EL (cell line): Measurements from ENCODE around the gene SLC24A4.

ENCODE experiments used
- DNase-seq: peaks from one replicate; pipeline ENCODE4 v3.0.0-alpha.2; 2016

SLC24A4 gene

GRCh38 chr14:92506231-92506630, 183.3 kb downstream of the SLC24A4 start:
- no peak for DNase-seq

DNA sequence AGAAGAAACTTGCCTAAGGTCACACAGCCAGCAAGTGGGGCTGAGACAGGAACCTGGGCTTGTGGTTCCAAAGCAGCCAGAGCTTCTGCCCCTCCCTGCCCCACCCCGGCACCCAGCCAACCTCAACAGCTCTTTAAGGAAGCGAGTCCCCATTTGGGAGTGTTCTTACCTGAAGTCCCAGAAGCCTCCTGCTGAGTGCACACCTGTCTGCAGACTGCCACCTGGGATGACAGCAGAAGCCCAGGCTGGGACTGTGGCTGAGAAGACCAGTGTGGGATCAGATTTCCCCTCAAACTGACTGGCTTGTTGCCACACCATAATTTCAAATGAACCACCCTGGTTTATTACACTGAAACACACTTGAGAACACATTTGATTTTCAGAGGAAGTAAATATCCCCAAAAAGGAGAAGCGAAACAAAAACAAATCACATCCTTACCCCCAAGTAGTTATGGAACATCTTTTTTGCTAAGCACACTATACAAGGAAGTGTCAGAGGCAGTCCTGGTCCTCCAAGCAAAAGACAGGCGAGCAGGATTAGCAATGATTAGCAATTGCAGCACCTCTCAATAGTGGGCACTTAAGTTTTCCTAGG, 184.3 kb downstream of the SLC24A4 start:
- DNase-seq: no peak

GRCh38 chr14:92510972-92511371, 188.0 kb downstream of the SLC24A4 start:
- DNase-seq: no peak

- peak; percentile 95 for DNase-seq
Measured at GRCh38 chr14:92511453-92512238, 188.7 kb downstream of the SLC24A4 start.

GRCh38 chr14:92512807-92513203, 189.8 kb downstream of the SLC24A4 start:
- DNase-seq: no peak

DNA sequence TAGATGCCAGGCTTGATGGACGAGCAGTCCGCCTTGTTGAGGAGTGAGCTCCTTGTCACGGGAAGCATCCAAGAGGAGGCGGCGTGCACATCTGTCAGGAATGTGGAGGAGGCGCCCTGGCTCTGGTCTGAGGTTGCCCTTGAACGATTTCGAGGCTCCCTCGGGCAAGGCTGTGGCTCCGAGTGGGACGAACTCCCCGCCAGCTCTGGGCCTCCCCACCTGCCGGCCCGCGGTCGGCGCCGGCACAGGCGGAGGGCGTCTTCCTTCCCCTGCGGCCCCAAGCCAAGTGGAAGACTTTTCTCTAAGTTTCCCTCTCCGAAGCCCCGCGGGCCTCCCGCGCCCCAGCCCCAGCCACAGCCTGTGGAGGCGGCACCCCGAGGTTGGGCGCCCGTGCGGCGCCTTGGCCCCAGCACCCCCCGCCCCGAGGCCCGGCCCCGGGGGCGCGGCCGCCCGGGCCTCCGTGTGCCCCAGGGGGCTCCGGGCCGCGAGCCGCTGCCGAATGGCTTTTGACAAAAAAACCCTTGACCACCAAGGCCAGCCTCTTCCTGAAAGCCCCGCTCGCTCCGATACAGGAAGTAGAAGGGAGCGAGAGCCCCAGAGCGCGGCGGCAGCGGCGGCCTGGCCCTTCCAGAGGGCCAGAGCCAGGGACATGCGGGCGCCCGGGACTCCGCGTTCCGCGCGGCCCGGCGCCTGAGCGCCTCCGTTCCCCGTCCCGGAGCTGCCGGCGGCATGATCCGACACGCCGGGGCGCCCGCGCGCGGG, 190.4 kb downstream of the SLC24A4 start, which contains the start of gene RIN3:
TSS of gene RIN3 (plus strand) at position 578 of the 762 bp plus-strand sequence. CDS start at position 730, 152 bp downstream.
- peak; percentile 78 for DNase-seq

GRCh38 chr14:92513966-92514843, 191.2 kb downstream of the SLC24A4 start:
- peak; percentile 30 for DNase-seq

DNA sequence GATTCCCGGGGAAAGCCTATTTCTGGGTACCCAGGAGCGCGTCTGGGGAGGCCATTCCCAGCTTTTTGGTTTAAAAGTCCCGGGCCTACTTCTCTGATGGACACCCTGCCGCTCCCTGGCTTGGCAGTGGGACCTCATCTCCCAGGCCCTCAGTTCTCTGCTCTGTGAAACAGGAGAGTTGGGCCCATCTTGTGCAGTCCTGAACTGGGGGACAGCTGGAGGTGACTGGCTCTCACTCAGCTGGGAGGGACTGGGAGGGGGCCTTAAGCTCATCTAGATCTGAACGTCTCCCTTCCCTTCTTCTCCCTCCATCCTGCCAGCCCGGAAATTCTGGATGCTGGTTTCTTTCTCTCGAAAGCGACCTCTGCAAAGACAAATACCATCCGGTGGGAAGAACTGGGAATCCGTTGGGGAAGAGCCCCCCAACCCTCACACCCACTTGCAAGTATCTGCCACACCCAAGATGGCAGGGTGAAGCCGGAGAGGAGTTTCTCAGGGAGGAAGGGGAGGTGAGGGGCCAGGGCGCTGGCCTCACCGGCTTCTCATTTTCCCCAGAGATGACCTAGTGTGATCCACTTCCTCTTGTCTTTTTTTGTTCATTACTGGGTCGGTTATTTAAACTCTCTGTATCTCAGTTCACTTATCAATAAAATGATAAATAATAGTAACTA, 192.0 kb downstream of the SLC24A4 start:
- DNase-seq: no peak

- no peak for DNase-seq
Measured at GRCh38 chr14:92515546-92516343, 192.8 kb downstream of the SLC24A4 start.

DNA sequence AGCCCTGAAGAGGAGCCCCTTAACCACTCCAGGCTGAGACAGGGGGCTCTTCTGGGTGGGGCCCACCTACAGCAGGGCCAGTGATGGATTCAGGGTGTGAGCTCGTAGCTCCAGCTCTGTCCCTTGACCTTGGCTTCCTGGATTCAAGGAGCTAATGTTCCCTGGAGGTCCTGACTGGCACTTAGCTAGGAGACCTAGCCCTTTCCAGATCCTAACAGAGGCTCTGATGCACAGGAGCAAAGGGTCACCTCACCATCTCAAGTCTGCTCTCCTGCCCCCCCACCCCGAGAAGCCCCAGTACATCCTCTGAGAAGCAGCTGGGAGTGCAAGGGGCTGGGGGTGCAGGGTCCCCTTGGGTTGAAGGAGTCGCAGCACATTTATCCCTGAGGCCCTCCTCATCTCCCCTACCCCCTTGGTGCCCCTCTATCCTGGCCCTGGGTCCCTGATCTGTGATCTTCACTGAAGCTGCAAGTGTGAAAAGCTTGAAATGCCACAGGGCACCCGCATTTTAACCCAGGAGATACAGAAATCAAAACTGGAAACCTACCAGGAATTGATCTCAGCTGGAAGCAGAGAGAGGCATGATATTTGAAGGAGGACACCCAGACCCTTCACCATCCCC, 193.5 kb downstream of the SLC24A4 start:
- DNase-seq: no peak

- no peak for DNase-seq
Measured at GRCh38 chr14:92516966-92517506, 194.1 kb downstream of the SLC24A4 start.

- DNase-seq: no peak
Measured at GRCh38 chr14:92517761-92518160, 194.8 kb downstream of the SLC24A4 start.

DNA sequence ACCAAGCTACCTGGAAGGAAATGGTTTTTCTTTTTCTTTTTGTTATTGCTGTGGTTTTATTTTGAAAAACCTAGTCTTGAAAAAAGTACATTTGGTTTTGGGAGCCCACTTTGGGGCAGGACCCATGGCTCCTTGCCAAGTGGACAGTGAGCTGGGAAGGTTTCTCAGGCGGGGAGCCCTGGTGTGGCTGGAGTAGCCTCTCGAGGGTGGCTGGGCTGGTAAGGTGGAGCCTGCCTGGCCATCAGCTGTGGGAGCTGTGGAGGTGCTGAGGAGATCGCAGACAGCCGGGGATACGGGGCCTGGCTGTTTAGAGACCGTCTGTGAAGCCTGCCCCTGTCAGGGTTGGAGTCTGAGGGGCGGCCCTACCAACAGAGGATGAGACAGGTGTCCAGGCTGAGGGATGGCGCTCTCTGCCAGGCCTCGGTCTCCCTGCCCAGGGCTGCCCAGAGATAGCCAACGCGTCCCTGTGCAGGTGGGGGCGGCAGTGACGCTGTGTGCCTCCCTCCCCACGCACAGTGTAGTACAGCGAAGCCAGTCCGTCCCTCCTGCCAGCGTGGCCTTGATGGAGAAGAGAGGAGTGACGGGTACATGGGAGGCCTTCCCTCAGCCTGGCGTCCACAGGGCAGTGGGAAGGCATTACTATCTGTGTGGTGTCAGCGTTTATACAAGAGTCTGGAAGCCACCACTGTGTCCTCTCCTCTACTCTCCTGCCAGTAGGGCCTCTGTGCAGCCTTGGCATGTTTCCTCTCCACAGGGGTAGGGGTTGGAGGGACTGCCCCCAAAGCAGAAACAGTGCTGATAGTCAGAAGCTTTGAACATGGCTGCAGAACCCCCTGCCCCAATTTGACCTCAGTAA, 196.5 kb downstream of the SLC24A4 start:
- no peak for DNase-seq

- no peak for DNase-seq
Measured at GRCh38 chr14:92520102-92521057, 197.4 kb downstream of the SLC24A4 start.

GRCh38 chr14:92521058-92521415, 198.1 kb downstream of the SLC24A4 start:
- DNase-seq: no peak

DNA sequence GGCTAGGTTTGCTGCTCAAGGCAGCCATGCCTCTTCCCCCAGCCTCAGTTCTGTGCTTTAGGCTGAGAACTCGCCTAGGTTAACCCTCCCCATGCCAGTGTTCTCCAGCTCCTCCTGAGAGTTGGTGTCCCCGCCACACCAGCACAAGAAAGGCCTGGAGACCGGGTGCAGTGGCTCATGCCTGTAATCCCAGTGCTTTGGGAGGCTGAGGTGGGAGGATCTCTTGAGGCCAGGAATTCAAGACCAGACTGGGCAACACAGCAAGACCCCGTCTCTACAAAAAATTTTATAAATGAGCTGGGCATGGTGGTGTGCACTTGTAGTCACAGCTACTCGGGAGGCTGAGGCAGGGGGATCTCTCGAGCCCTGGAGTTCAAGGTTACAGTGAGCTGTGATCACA, 200.8 kb downstream of the SLC24A4 start:
- no peak for DNase-seq

- no peak for DNase-seq
Measured at GRCh38 chr14:92524602-92525185, 201.7 kb downstream of the SLC24A4 start.
